Ectodermal cell (in vitro differentiated cells): Measurements from ENCODE around the gene CNPY1.

Experiments
- H3K27ac ChIP-seq: 2 replicates; pipeline ENCODE4 v1.7.0; 2013; ENCODE audit warnings: mild to moderate bottlenecking, low read depth, low read length; ENCODE audit not compliant: insufficient read depth, poor library complexity, severe bottlenecking
- H3K27me3 ChIP-seq: 2 replicates; pipeline ENCODE4 v1.7.0; 2013; ENCODE audit warnings: mild to moderate bottlenecking, low read length; ENCODE audit not compliant: insufficient read depth, control insufficient read depth, poor library complexity, severe bottlenecking
- H3K36me3 ChIP-seq: one replicate; pipeline ENCODE4 v1.7.0; 2013; ENCODE audit warnings: low read length; ENCODE audit not compliant: control insufficient read depth, insufficient read depth
- H3K4me1 ChIP-seq: one replicate; pipeline ENCODE4 v1.7.0; 2013; ENCODE audit warnings: low read length; ENCODE audit not compliant: control insufficient read depth, insufficient read depth
- H3K4me3 ChIP-seq: 2 replicates; pipeline ENCODE4 v1.7.0; 2013; ENCODE audit warnings: low read depth, low read length, control low read depth; ENCODE audit not compliant: insufficient read depth
- H3K9me3 ChIP-seq: 2 replicates; pipeline ENCODE4 v1.7.0; 2013; ENCODE audit warnings: mild to moderate bottlenecking, low read length, moderate library complexity; ENCODE audit not compliant: control insufficient read depth
- WGBS, 2 experiments: methylation state at CpG; one replicate each; pipeline ENCODE4 v1.1.7; 2013; ENCODE audit warnings: missing lambda C conversion rate in 2 of 2; 5-methylcytosine and 5-hydroxymethylcytosine counted together

The CNPY1 gene

GRCh38 chr7:155489862-155490696, 56.3 kb downstream of the CNPY1 start:
- Histone ChIP-seq H3K4me1 (peaks cover 28% of the 10 kb centered on the region), H3K36me3 (no peaks in the 10 kb centered on the region), H3K9me3 (no peaks in the 10 kb centered on the region), H3K4me3 (no peak overlapping the region), H3K27me3 (peaks cover 83% of the 10 kb centered on the region), H3K27ac (peak overlapping the region; percentile 80)
- 43 to 44% methylated on average over 32 of the region's 32 CpGs for WGBS, 2 experiments

GRCh38 chr7:155489158-155489840, 57.1 kb downstream of the CNPY1 start:
- peaks cover 28% of the 10 kb centered on the region for H3K4me1 ChIP-seq
- no peaks in the 10 kb centered on the region for H3K36me3 ChIP-seq
- H3K27ac ChIP-seq: no peak overlapping the region
- H3K27me3 ChIP-seq: peaks cover 83% of the 10 kb centered on the region
- no peaks in the 10 kb centered on the region for H3K9me3 ChIP-seq
- WGBS, 2 experiments: 88 to 89% methylated on average over 20 of the region's 20 CpGs
- no peak overlapping the region for H3K4me3 ChIP-seq

GRCh38 chr7:155488483-155489127, 57.8 kb downstream of the CNPY1 start:
- Histone ChIP-seq H3K4me3 (no peak overlapping the region), H3K9me3 (no peaks in the 10 kb centered on the region), H3K36me3 (no peaks in the 10 kb centered on the region), H3K27ac (no peak overlapping the region), H3K4me1 (peaks cover 31% of the 10 kb centered on the region), H3K27me3 (peaks cover 82% of the 10 kb centered on the region)
- 71 to 75% methylated on average over 9 of the region's 9 CpGs for WGBS, 2 experiments

GRCh38 chr7:155487509-155488482, 58.6 kb downstream of the CNPY1 start:
- Histone ChIP-seq H3K27ac (no peak overlapping the region), H3K4me1 (peaks cover 39% of the 10 kb centered on the region), H3K27me3 (peaks cover 82% of the 10 kb centered on the region), H3K9me3 (no peaks in the 10 kb centered on the region), H3K4me3 (no peak overlapping the region), H3K36me3 (no peaks in the 10 kb centered on the region)
- WGBS, 2 experiments: 89 to 92% methylated on average over 31 of the region's 31 CpGs

- Histone ChIP-seq H3K4me3 (no peak overlapping the region), H3K27me3 (peaks cover 82% of the 10 kb centered on the region), H3K4me1 (peaks cover 38% of the 10 kb centered on the region), H3K9me3 (no peaks in the 10 kb centered on the region), H3K27ac (no peak overlapping the region), H3K36me3 (no peaks in the 10 kb centered on the region)
- 90 to 92% methylated on average over 18 of the region's 18 CpGs for WGBS, 2 experiments
Observed at GRCh38 chr7:155486783-155487508, 59.4 kb downstream of the CNPY1 start.

- WGBS, 2 experiments: 88 to 89% methylated on average over 23 of the region's 23 CpGs
- Histone ChIP-seq H3K36me3 (no peaks in the 10 kb centered on the region), H3K4me1 (peaks cover 17% of the 10 kb centered on the region), H3K9me3 (no peaks in the 10 kb centered on the region), H3K4me3 (no peak overlapping the region), H3K27me3 (peaks cover 80% of the 10 kb centered on the region), H3K27ac (no peak overlapping the region)
Observed at GRCh38 chr7:155484483-155485399, 61.6 kb downstream of the CNPY1 start.

- no peak overlapping the region for H3K27ac ChIP-seq
- 66 to 71% methylated on average over 16 of the region's 16 CpGs for WGBS, 2 experiments
- no peak overlapping the region for H3K4me3 ChIP-seq
- H3K27me3 ChIP-seq: peaks cover 78% of the 10 kb centered on the region
- H3K36me3 ChIP-seq: no peaks in the 10 kb centered on the region
- H3K9me3 ChIP-seq: no peaks in the 10 kb centered on the region
- peaks cover 13% of the 10 kb centered on the region for H3K4me1 ChIP-seq
Observed at GRCh38 chr7:155483868-155484325, 62.5 kb downstream of the CNPY1 start.

- peaks cover 13% of the 10 kb centered on the region for H3K4me1 ChIP-seq
- H3K4me3 ChIP-seq: no peak overlapping the region
- WGBS, 2 experiments: 11 to 13% methylated on average over 13 of the region's 13 CpGs
- no peaks in the 10 kb centered on the region for H3K36me3 ChIP-seq
- H3K27ac ChIP-seq: no peak overlapping the region
- H3K9me3 ChIP-seq: no peaks in the 10 kb centered on the region
- H3K27me3 ChIP-seq: peaks cover 79% of the 10 kb centered on the region
Observed at GRCh38 chr7:155483245-155483644, 63.1 kb downstream of the CNPY1 start.
